Measurements from ENCODE around the gene FAM43A. TPM values are rescaled to one million over a fixed set of nuclear protein-coding genes. Genes with fewer than 3 reads are reported as not detected.

The FAM43A gene
- total and polyA plus RNA-seq, 9 of the 15 experiments (the other 6 are each of a cell fraction or from before 2014, with no cell fraction given): 0.03 to 1.2 (median 0.21) TPM

DNA sequence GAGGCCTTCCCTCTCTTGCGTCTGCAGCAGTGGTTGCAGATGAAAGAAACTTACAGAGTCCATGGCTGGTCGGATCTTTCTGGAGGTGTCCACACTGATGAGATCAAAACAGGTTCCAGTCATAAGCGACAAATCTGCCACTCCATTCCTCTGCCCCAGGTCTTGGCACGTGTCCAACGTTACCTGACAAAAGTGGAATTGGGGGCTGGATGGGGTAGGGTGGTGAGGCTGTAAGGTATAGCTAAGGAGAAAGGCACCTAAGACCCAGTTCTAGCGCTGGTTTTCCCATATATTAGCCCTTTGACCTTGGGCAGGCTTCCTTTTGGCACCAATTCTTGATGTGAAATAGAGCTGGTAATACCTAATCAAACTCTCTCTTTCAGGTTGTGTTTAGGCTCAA, 11.0 kb downstream of the FAM43A start:
- FAIRE-seq (no peak), DNase-seq (ENCODE audit: extremely low read depth in 1 of 4, low spot score in 3 of 4) (no peak), ATAC-seq (no peak)
- Histone ChIP-seq H3K9ac (ENCODE audit: insufficient read depth in 1 of 2, low read depth in 2 of 2, low read length in 2 of 2) (no peak overlapping the region), H3K36me3 (ENCODE audit: control insufficient read depth, insufficient read depth, low read length) (no peaks in the 10 kb centered on the region), H3K9me3 (replicated peaks; ENCODE audit: control insufficient read depth, insufficient read depth, low read depth, low read length) (peaks cover 2% of the 10 kb centered on the region; the same call in 1 of the 2 replicates), H3K9me1 (ENCODE audit: control insufficient read depth, insufficient read depth, low read length) (no peaks in the 10 kb centered on the region), H3K79me2 (ENCODE audit: control insufficient read depth, insufficient read depth, low read length) (no peaks in the 10 kb centered on the region), H3K4me1 (replicated peaks in 1 of 2; ENCODE audit: control insufficient read depth in 2 of 2, insufficient read depth in 2 of 2, low read length in 2 of 2) (no peaks in the 10 kb centered on the region), H3K27me3 (ENCODE audit: control insufficient read depth in 2 of 2, insufficient read depth in 2 of 2, low read length in 2 of 2) (peaks cover 15 to 43% of the 10 kb centered on the region in 2 experiments; a peak in 3 of 5 replicates), H3K4me2 (ENCODE audit: insufficient read depth, low read length) (no peak overlapping the region), H3K4me3 (no peak overlapping the region), H3K27ac (ENCODE audit: extremely low read depth, low read depth, low read length) (no peak overlapping the region), H4K20me1 (replicated peaks; ENCODE audit: control insufficient read depth, insufficient read depth, low read length) (no peaks in the 10 kb centered on the region), H2AFZ (ENCODE audit: low read depth, low read length) (no peak overlapping the region)
- TF ChIP-seq NFIC (IDR thresholded peaks at IDR 0.05) (peak; percentile 67), KDM2B (CRISPR knock-in tag; IDR thresholded peaks at IDR 0.05) (no peak), FOXM1 (IDR thresholded peaks at IDR 0.05; ENCODE audit: low read depth) (no peak), FOXM1 (CRISPR knock-in tag; IDR thresholded peaks at IDR 0.05; ENCODE audit: low read depth) (no peak), SRSF7 (optimal IDR thresholded peaks at IDR 0.05; ENCODE audit: low read depth, low read length) (no peak), KDM1A (IDR thresholded peaks at IDR 0.05) (no peak), MCM5 (IDR thresholded peaks at IDR 0.05; ENCODE audit: low read depth) (no peak), SNRNP70 (optimal IDR thresholded peaks at IDR 0.05; ENCODE audit: low read depth, low read length) (no peak)
- TF ChIP-seq, protein P1, sequence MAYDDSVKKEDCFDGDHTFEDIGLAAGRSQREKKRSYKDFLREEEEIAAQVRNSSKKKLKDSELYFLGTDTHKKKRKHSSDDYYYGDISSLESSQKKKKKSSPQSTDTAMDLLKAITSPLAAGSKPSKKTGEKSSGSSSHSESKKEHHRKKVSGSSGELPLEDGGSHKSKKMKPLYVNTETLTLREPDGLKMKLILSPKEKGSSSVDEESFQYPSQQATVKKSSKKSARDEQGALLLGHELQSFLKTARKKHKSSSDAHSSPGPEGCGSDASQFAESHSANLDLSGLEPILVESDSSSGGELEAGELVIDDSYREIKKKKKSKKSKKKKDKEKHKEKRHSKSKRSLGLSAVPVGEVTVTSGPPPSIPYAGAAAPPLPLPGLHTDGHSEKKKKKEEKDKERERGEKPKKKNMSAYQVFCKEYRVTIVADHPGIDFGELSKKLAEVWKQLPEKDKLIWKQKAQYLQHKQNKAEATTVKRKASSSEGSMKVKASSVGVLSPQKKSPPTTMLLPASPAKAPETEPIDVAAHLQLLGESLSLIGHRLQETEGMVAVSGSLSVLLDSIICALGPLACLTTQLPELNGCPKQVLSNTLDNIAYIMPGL (CRISPR knock-in tag; IDR thresholded peaks at IDR 0.05): no peak
- ChIA-PET CTCF (ENCODE audit: low intra/inter-chr PET ratio) (no interaction called here), POLR2A (interaction anchor here (0.7 kb wide), 1 partner anchor 83 kb away, joined by 3 read pairs; no protein-coding TSS in a partner anchor)
- in situ Hi-C loops (cut with MboI): no loop called here
- BruUV-seq (replicated peaks): no TSS peak
- intact Hi-C loops (cut with micrococcal nuclease): no loop called here
- 3% methylated on average over 6 of the region's 6 CpGs for WGBS (ENCODE audit: insufficient coverage, low coverage, missing lambda C conversion rate)

Data from K562 (cell line).